GM21447 (cell line): Measurements from ENCODE around the gene PMF1.
"Not testable (repeated sequence)": the region's sequence is repeated elsewhere in the genome, so short reads cannot be mapped to it uniquely, and the experiment has no call there.

Source experiments
- ATAC-seq: cut with Tn5 transposase; IDR thresholded peaks from one replicate; pipeline ENCODE4 v1.9.1; 2021; ENCODE audit not compliant: unreplicated experiment

PMF1 gene, protein sequence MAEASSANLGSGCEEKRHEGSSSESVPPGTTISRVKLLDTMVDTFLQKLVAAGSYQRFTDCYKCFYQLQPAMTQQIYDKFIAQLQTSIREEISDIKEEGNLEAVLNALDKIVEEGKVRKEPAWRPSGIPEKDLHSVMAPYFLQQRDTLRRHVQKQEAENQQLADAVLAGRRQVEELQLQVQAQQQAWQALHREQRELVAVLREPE

GRCh38 chr1:156212833-156213643 is at the start of gene PMF1:
PMF1 (plus strand) TSS chr1:156213007; CDS start chr1:156213016, 9 bp downstream.
- ATAC-seq: peak; percentile 87

DNA sequence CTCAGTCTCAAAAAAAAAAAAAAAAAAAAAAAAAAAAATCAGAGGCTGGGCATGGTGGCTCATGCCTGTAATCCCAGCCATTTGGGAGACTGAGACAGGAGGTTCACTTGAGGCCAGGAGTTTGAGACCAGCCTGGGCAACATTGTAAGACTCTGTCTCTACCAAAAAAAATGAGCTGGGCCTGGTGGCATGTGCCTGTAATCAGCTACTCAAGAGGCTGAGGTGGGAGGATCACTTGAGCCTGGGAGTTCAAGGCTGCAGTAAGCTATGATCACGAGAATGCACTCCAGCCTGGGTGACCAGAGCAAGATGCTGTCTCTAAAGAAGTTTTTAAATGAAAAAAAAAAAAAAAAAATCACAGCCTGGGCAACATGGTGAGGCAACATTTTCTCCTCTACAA is 49.1 kb upstream of the PMF1 start:
- ATAC-seq: no peak

DNA sequence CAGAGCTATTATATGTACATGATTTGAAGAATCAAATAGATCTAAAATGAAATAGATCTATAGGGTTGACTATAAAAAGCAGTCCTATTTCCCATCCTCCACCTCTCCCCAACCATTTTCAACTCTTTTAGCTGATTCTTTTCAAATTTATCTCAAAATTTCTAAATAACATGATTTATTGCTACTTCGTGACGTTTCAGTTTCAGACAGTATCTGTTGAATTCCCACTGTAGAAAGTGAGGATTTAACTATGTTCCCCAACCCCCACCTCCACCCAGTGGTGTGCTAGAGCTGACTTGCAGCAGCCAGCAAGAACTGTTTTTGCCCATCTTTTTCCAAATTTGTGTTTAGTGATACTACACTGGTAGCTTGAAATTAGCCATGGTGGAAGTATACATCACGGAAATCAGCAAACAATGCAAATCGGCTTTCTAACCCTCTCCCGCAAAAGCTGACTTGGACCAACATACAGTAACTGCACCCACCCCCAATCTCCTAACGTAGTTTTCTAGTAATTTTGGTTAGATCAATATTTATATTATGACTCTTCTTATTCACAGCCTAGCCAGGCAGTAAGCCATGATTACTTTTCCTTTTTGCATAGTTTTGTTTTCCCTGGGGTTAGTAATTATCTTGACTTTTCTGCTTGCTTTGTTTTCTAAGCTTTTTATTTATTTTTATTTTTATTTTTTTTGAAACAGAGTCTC is 48.5 kb upstream of the PMF1 start:
- no peak for ATAC-seq

DNA sequence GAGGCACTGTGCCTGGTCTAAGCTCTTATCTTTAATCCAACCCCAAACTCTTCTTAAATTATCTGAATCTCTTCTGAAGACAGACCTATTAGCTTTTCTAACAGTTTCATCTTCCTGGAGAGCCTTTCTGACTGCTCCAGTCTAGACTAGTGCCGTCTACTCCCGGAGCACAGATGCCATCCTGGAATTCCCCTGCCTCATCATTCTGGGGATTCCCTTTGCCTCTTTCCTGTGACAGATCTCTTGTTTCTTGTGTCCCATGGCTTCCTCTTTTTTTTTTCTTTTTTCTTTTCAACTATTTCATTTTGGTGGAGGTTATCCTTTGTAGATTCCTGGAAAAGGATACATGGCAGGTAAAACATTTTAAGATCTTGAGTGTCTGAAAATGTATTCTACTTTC is 47.7 kb upstream of the PMF1 start:
- ATAC-seq: no peak

DNA sequence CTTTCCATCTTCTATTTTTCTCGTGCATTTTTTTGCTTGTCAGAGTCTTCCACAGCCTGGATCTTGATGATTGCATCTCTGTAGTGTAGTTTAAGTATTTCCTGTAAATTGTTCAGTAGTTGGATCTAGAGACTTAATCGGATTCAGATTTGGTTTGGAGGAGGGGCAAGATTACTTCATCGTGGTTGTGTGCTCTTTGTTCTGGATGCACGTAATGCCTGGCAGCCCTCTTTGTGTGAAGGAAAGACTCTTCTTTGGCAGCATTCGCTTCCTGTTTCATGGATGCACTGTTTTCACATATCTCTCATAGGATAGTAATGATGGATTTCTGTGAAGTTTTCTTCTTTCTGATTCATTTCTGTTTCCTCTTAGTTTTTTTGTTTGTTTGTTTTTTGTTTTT is 45.3 kb upstream of the PMF1 start:
- no peak for ATAC-seq

- ATAC-seq: no peak
These were observed 39.9 kb upstream of the PMF1 start for GRCh38 chr1:156172696-156173470.

DNA sequence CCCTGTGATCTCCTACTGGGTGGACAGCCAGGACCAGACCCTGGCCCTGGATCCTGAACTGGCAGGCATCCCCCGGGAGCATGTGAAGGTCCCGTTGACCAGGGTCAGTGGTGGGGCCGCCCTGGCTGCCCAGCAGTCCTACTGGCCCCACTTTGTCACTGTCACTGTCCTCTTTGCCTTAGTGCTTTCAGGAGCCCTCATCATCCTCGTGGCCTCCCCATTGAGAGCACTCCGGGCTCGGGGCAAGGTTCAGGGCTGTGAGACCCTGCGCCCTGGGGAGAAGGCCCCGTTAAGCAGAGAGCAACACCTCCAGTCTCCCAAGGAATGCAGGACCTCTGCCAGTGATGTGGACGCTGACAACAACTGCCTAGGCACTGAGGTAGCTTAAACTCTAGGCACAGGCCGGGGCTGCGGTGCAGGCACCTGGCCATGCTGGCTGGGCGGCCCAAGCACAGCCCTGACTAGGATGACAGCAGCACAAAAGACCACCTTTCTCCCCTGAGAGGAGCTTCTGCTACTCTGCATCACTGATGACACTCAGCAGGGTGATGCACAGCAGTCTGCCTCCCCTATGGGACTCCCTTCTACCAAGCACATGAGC is 36.1 kb upstream of the PMF1 start:
- no peak for ATAC-seq

DNA sequence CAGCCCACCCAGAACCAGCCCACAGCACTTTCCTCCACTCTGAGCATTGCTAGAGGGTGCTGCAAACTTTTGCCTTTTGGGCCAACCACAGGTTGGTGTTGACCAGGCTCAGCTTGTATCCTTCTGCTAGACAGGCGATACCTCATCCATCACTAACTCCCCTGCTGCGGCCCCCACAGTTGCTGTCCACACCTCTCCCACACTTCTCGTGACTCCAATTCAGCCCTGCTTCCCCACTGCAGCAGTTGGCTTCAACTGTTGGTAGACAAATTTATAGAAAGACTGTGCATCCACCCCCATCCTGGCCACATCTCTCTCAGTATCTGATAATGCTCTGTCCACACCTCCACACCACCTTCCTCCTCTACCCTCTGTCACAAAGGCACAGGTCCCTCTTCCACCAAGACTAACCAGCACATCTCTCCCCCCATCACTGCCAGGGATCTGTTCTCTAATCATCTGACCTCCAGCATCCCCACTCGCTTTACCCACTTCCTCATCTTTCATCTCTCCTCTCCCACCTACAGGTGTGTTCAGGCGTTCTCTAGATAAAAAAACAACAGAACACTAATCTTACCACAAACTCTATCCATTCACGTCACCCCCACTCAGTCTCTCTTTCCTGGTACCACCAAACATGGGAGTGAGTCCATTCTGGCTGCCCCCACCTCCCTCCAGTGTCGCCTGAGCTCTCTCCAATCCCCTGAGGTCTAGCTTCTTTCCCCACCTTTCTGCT is 34.7 kb upstream of the PMF1 start:
- ATAC-seq: no peak

DNA sequence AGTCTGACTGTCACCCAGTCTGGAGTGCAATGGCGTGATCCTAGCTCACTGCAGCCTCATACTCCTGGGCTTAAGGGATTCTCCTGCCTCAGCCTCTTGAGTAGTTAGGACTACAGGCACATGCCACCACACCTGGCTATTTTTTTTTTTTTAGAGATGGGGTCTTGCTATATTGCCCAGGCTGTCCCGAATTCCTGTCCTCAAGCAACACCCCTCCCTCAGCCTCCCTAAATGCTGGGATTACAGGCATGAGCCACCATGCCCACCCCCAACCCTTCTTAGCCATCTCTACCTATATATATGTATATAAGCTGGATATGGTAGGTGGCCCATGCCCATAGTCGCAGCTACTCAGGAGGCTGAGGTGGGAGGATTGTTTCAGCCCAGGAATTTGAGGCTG is 32.3 kb upstream of the PMF1 start:
- no peak for ATAC-seq

DNA sequence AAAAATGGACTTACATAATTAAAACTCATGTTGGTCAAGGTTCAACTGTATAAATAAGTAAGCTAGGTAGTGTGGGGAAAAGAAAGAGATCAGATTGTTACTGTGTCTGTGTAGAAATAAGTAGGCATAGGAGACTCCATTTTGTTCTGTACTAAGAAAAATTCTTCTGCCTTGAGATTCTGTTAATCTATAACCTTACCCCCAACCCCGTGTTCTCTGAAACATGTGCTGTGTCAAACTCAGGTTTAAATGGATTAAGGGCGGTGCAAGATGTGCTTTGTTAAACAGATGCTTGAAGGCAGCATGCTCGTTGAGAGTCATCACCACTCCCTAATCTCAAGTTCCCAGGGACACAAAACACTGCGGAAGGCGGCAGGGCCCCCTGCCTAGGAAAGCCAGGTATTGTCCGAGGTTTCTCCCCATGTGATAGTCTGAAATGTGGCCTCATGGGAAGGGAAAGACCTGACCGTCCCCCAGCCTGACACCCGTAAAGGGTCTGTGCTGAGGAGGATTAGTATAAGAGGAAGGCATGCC is 31.3 kb upstream of the PMF1 start:
- ATAC-seq: not testable (repeated sequence)

DNA sequence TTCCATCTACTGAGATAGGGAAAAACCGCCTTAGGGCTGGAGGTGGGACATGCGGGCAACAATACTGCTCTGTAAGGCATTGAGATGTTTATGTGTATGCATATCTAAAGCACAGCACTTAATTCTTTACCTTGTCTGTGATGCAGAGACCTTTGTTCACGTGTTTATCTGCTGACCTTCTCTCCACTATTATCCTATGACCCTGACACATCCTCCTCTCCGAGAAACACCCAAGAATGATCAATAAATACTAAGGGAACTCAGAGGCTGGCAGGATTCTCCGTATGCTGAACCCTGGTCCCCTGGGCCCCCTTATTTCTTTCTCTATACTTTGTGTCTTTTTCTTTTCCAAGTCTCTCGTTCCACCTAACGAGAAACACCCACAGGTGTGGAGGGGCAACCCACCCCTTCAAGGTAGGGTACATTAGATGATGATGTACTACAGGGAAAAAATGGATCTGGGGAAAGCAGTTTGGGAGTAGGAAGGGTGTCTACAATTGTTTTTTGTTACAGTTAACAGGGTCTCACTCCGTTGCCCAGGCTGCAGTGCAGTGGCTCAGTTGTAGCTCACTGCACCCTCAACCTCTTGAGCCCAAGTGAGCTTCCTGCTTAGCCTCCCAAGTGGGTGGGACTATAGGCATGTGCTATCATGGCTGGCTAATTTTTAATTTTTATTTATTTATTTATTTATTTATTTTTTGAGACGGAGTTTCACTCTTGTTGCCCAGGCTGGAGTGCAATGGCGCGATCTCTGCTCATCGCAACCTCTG is 30.6 kb upstream of the PMF1 start:
- not testable (repeated sequence) for ATAC-seq

DNA sequence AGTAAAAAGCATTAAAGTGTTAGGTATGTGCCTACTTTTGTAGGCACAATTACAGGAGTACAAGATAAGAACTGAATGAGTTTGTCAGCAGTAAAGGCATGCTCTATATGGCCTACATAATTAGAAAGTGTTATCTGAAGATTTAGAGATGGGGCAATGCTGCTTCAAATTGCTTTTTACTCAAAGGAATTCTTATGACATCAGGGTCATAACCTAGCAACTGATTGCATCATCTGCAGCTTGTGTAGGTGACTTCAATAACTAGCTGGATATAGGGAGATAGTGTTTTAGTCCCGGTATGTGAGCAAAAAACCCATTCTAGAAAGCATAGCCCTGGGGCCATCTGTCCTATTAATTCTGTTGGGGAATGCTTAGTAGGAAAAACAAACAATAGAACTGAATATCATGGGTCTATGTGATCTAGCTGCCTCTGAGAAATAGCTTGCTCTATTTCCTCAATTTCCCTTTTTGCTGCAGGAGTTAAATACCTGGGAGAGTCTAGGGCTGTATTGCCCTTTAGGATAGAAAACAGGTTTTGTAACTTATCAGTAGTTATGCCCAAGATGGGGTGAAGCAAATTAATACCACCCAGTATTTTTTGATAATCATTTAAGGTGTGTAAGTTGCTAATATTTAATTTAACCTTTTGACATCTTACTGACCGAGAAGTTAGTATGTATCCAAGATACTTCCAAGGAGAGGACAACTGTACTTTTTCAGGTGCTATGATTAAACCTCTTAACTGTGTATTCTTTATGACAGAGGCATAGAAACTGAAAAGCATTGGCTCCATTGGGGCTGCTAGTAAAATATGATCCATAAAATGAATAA is 26.2 kb upstream of the PMF1 start:
- not testable (repeated sequence) for ATAC-seq

- not testable (repeated sequence) for ATAC-seq
These were observed 22.5 kb upstream of the PMF1 start for GRCh38 chr1:156190265-156190664.

DNA sequence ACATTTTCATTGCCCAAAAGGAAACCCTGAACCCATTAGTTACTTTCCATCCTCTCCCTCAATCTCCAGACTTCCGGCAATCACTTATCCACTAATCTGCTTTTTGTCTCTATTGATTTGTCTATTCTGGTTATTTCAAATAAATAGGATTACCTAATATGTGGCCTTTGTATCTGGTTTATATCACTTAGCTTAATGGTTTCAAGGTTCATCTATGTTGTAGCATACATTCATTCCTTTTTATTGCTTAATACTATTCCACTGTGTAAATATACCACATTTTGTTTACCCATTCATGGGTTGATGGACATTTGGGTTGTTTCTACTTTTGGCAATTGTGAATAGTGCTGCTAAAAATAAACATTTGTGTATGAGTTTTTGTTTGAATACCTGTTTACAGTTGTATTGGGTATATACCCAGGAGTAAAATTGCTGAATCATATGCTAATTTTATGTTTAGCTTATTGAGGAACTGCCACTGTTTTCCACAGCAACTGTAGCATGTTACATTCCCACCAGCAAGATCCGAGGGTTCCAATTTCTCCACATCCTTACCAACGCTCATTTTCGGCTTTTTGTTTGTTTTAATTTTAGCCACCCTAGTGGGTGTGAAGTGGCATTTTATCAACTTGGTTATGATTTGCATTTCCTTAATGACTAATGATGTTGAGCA is 21.4 kb upstream of the PMF1 start:
- ATAC-seq: no peak

- no peak for ATAC-seq
These were observed 19.7 kb upstream of the PMF1 start for GRCh38 chr1:156193208-156193487.

DNA sequence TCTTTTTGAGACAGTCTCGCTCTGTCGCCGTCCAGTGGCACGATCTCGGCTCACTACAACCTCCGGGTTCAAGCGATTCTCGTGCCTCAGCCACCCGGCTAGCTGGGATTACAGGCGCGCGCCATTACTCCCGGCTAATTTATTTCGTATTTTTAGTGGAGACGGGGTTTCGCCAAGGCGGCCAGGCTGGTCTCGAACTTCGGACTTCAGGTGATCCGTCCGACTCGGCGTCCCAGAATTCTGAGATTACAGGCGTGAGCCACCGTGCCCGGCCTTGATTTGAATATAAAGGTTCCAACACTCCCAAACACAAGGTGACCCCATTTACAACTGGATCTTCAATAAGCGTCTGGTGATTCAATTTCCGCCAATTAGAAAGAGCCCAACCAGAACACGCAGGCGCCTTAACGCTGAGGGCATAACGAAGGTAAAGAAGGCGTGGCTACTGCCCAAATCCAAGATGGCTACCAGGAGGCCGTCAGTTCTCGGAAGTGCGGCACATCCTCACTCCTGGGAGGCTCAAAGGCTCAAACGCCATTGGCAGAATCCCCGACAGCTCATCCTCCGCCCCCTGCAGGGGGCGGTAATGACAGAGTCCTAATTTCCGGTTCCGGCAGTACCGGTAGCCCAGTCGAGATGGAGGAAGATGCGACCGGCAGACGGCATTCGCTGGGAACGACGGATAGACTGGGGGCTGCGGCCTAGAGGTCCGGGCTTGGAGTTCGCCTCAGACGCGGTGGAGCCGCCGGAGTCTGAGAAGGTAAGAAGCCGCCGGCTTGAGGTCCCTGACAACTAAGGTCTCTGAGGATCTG is 19.1 kb upstream of the PMF1 start, which contains the start of gene SLC25A44:
Gene SLC25A44 (plus strand): TSS at position 617 of the 812 bp plus-strand sequence. CDS start 5,744 bp downstream, outside the sequence.
- peak; percentile 93 for ATAC-seq

DNA sequence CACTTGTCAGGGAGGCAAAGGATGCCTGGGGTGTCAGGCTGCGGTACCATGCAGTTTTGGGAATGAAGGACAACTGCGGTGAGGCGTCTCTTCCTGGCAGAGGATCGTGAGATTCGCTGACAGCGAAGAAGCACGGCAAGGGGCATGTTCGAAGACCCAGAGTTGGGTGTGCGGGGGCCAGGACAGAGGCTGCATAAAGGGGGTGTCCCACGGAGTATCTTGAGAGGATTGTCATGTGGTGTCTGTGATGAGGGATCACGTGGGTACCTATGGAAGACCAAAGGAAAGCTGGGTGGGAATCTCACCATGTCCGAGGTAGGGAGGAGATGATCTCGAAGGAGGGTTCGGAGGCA is 18.5 kb upstream of the PMF1 start:
- no peak for ATAC-seq
